ENCODE data around the gene SLC10A7. TPM values are rescaled to one million over a fixed set of nuclear protein-coding genes. Genes with fewer than 3 reads are reported as not detected.

SLC10A7 gene
- total and polyA plus RNA-seq, 2 donors (not counting 1 experiment from before 2014, with no cell fraction given) = 5.7 to 18.3 TPM

- Histone ChIP-seq H3K4me2 (replicated peaks; ENCODE audit: low read depth, low read length, poor library complexity, severe bottlenecking) (no peak overlapping the region), H3K4me3 (ENCODE audit: control extremely low read depth in 1 of 5, extremely low read depth in 1 of 5, insufficient read depth in 1 of 5, low read depth in 2 of 5, low read length in 4 of 5) (no peak overlapping the region), H3K9me3 (ENCODE audit: control extremely low read depth in 1 of 3, control insufficient read depth in 2 of 3, insufficient read depth in 1 of 3, low read length in 2 of 3) (no peaks in the 10 kb centered on the region), H2AFZ (ENCODE audit: insufficient read depth, low read depth, low read length, poor library complexity, severe bottlenecking) (no peak overlapping the region), H3K79me2 (ENCODE audit: control insufficient read depth, insufficient read depth, low read length) (no peaks in the 10 kb centered on the region), H3K27me3 (replicated peaks in 1 of 4; ENCODE audit: control extremely low read depth in 1 of 4, control insufficient read depth in 3 of 4, insufficient read depth in 4 of 4, low read length in 3 of 4) (peaks cover 0 to 3% (median 0%) of the 10 kb centered on the region in 4 experiments), H3K9ac (ENCODE audit: low read length) (no peak overlapping the region), H3K4me1 (ENCODE audit: control insufficient read depth in 2 of 2, insufficient read depth in 2 of 2, low read length in 2 of 2) (peaks cover 9 to 10% of the 10 kb centered on the region in 2 donors), H4K20me1 (ENCODE audit: control insufficient read depth, insufficient read depth, low read length, poor library complexity, severe bottlenecking) (no peaks in the 10 kb centered on the region), H3K36me3 (replicated peaks in 1 of 2; ENCODE audit: control extremely low read depth in 1 of 2, control insufficient read depth in 1 of 2, extremely low read depth in 1 of 2, insufficient read depth in 2 of 2, low read length in 1 of 2) (no peaks in the 10 kb centered on the region), H3K27ac (ENCODE audit: low read length in 2 of 2) (no peak overlapping the region)
- Mint-ChIP-seq H3K27me3 (no peaks in the 10 kb centered on the region), H3K9me3 (ENCODE audit: insufficient read depth) (no peaks in the 10 kb centered on the region), H3K4me3 (no peak overlapping the region), H3K4me1 (peaks cover 11% of the 10 kb centered on the region), H3K27ac (no peak overlapping the region)
- ChIA-PET CTCF (no interaction called here), POLR2A (no interaction called here)
- no peak for ATAC-seq (ENCODE audit: low read depth)
- intact Hi-C loops (cut with micrococcal nuclease) = no loop called here
- WGBS (ENCODE audit: insufficient coverage) = 45% methylated on average over 2 of the region's 2 CpGs
- no peak for DNase-seq
- TF ChIP-seq CTCF (IDR thresholded peaks at IDR 0.05) (no peak), EZH2 (IDR thresholded peaks at IDR 0.05; ENCODE audit: borderline replicate concordance, insufficient read depth, low read depth, low read length, poor library complexity, severe bottlenecking) (no peak)
Observed at GRCh38 chr4:146247356-146247755, 274.4 kb downstream of the SLC10A7 start.

GRCh38 chr4:146246381-146246780 lies 275.4 kb downstream of the SLC10A7 start:
- H3K4me1 ChIP-seq (ENCODE audit: control insufficient read depth in 2 of 2, insufficient read depth in 2 of 2, low read length in 2 of 2) = peaks cover 9 to 12% of the 10 kb centered on the region in 2 donors
- no peaks in the 10 kb centered on the region for H3K9me3 Mint-ChIP-seq (ENCODE audit: insufficient read depth)
- H3K9ac ChIP-seq (ENCODE audit: low read length) = no peak overlapping the region
- no peak for DNase-seq
- no peak overlapping the region for H3K4me2 ChIP-seq (replicated peaks; ENCODE audit: low read depth, low read length, poor library complexity, severe bottlenecking)
- no peaks in the 10 kb centered on the region for H3K79me2 ChIP-seq (ENCODE audit: control insufficient read depth, insufficient read depth, low read length)
- WGBS (ENCODE audit: insufficient coverage) = 82% methylated on average over 4 of the region's 6 CpGs
- no peak overlapping the region for H2AFZ ChIP-seq (ENCODE audit: insufficient read depth, low read depth, low read length, poor library complexity, severe bottlenecking)
- no peak overlapping the region for H3K27ac ChIP-seq (ENCODE audit: low read length in 2 of 2)
- no peaks in the 10 kb centered on the region for H3K9me3 ChIP-seq (ENCODE audit: control extremely low read depth in 1 of 3, control insufficient read depth in 2 of 3, insufficient read depth in 1 of 3, low read length in 2 of 3)
- ChIA-PET CTCF (no interaction called here), POLR2A (no interaction called here)
- no peak overlapping the region for H3K4me3 Mint-ChIP-seq
- H3K27ac Mint-ChIP-seq = no peak overlapping the region
- intact Hi-C loops (cut with micrococcal nuclease) = no loop called here
- no peak for ATAC-seq (ENCODE audit: low read depth)
- H3K4me1 Mint-ChIP-seq = peaks cover 15% of the 10 kb centered on the region
- TF ChIP-seq CTCF (IDR thresholded peaks at IDR 0.05) = no peak
- no peak for TF ChIP-seq EZH2 (IDR thresholded peaks at IDR 0.05; ENCODE audit: borderline replicate concordance, insufficient read depth, low read depth, low read length, poor library complexity, severe bottlenecking)
- H3K36me3 ChIP-seq (replicated peaks in 1 of 2; ENCODE audit: control extremely low read depth in 1 of 2, control insufficient read depth in 1 of 2, extremely low read depth in 1 of 2, insufficient read depth in 2 of 2, low read length in 1 of 2) = no peaks in the 10 kb centered on the region
- H4K20me1 ChIP-seq (ENCODE audit: control insufficient read depth, insufficient read depth, low read length, poor library complexity, severe bottlenecking) = no peaks in the 10 kb centered on the region
- H3K27me3 Mint-ChIP-seq = peaks cover 2% of the 10 kb centered on the region
- H3K27me3 ChIP-seq (replicated peaks in 1 of 4; ENCODE audit: control extremely low read depth in 1 of 4, control insufficient read depth in 3 of 4, insufficient read depth in 4 of 4, low read length in 3 of 4) = peaks cover 0 to 3% (median 0%) of the 10 kb centered on the region in 4 experiments
- no peak overlapping the region for H3K4me3 ChIP-seq (ENCODE audit: control extremely low read depth in 1 of 5, extremely low read depth in 1 of 5, insufficient read depth in 1 of 5, low read depth in 2 of 5, low read length in 4 of 5)

All from B cell (primary cell).